HL-60/S4 treated with phorbol 12-myristate 13-acetate at 8.2 ng/mL for 4 days and 3 days (cell line): ENCODE data around the gene PKP3.

Source experiments
- in situ Hi-C: fragments of 300-500 bp; cut with MboI; formaldehyde crosslinking; loops from 2 replicates; pipeline ENCODE4 v1.15.0; 2022; ENCODE audit warnings: low sequenced_read_pairs

PKP3 gene

DNA sequence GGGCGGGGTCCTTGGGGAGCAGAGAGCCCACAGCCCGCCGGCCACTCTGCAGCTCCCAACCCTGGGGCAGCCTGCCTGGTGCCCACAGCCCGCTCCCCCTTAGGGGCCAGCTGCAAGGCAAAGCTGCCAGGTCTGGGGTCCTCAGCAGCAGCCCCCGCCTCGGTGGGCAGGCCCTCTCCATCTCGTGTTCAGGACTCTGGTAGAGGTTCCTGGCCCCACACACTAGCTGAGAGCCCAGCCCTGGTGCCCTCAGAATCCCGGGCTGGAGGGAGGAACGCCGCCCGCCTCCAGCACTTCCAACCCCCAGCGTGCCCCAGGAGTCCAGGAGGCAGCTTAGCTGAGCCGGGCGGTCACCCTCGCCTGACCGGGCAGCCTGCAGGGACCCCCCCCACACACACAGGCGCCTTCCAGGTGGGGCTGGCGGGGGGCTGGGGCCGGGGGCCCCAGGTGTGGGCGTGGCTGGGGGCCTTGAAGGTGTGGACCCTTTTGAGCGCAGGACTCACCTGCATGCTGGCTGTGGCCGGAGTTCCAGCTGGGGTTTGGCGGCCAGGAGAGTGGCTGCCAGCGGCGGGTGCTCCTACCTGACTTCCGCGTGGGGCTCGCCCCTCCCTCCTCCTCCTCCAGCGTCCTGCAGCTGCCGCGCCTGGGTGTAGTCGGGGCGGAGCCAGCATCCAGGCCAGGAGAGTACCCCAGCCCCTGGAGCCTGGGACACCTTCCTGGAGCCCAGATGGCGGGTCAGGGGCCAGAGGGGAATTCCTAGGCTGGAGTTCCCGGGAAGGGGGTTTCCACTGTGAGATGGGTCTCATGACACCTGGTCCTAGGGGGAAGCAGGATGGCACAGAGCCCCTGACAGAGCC lies 47.6 kb downstream of the PKP3 start, which contains the start of gene ANO9:
ANO9 (minus strand) TSS at position 594 of the 857 bp plus-strand sequence; CDS start at position 509, 85 bp downstream.
- in situ Hi-C loops: no loop called here

DNA sequence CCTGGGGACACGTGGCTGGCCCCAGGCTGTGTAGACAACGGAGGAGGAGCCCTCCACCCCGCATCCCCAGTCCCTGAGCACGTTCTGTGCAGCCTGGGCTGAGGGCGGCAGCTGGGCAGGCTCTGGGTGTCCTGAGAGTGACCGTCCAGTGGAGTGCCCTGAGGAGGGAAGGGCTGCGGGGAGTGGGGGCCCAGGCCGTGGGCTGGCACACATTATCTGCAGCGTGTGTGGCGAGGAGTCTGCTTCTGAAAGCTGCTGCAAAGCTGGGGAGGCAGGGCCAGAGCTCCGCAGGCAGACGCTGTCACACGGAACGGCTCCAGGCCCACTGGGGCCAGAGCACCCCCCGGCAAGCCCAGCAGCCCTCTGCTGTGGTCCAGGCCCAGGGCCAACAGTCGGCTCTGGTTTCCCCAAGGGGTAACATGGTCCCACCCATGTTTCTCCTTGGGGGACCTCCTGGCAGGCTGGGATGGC lies 48.6 kb downstream of the PKP3 start:
- in situ Hi-C loops: no loop called here

DNA sequence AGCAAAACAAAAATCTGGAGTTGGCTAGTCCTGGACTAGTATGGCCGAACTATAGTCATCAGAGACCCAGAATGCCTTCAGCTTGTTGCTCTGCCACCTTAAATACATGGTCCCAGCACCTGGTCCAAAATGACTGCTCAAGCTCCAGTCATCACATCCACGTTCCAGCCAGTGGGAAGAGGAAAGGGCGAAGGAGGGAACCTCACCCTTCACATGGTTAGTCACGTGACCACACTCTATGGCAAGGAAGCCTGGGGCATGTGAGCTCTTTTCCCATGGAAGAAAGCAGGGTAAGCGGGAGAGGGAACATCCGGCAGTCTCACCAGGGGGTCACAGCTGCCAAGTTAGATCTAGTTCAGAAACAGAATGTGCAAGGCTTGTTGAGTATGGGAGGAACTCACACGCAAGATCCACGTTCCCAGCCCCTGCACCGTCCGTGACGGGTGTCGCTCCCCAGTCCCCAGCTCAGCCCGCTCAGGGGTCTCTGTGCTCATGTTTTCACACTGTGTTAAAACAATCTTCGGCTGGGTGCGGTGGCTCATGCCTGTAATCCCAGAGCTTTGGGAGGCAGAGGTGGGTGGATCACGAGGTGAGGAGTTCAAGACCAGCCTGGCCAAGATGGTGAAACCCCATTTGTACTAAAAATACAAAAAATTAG lies 49.7 kb downstream of the PKP3 start:
- in situ Hi-C loops: no loop called here

DNA sequence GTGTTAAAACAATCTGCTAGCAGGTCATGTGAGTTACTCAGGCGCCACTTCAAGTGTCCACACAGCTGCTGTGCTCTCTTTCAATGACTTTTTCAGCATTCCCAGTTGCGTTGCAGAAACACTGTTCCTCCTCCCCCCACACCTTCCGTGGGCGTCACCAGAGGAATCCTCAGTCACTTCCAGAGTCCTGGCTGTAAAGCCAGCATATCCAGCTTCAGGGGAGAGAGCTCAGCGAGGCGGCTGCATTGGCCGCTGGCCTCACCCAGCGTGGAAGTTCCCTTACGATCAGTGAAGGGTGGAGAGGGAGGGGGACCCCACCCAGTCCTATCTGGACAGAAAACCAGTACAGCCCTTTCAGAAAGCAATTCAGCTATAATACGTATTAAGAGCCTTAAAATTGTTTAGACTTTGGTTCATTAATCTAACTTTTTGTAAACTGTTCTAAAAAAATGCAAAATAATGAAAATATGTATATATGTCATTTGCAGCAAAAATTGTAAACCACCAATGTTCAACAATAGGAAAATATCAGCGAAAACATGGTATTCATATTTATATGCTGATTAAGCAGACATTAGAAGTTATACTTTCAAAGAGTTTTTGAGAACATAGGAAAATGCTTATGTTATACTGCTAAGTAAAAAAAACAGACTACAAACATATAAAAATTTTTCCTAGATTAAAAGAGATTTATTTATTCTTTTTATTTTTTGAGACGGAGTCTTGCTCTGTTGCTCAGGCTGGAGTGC lies 50.6 kb downstream of the PKP3 start:
- in situ Hi-C loops: no loop called here

DNA sequence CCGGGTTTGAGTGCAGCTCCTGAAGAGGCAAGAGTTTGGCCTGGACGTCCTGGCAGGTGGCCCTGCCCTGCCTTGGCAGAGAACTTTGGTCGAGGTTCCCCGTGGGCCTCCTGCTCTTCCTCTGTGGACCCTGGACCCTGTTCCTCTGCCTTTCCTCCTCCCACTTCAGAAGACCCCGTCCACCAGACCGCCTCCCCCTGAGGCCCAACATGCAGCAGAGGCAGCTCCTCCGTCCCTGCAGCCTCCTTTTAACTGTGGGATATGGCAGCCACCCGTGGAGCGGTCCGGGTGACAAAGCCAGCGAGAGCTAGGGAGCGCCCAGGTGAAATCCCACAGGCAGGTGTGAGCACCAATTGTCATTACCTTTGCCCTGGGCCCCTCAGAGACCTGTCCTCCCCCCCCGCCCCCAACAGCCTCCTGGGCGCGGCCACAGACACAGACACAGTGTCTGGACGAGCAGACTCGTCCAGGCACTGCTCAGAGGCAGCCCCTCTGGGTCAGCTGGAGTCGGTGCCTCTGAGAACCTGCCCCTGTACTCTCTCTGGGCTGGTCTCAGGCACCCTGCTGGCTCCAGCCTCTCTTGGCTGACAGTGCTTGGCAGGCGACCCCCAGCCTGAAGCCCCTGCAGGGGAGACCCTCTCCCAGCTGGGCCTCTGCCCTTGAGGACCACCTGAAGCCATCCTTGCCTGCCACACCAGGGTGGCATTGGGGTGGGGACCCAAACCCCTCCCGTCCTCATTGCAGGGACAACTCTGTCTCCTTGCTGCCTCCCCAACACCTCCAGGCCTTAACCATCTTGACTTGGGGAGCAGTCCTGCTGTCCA lies 52.0 kb downstream of the PKP3 start:
- in situ Hi-C loops: no loop called here

DNA sequence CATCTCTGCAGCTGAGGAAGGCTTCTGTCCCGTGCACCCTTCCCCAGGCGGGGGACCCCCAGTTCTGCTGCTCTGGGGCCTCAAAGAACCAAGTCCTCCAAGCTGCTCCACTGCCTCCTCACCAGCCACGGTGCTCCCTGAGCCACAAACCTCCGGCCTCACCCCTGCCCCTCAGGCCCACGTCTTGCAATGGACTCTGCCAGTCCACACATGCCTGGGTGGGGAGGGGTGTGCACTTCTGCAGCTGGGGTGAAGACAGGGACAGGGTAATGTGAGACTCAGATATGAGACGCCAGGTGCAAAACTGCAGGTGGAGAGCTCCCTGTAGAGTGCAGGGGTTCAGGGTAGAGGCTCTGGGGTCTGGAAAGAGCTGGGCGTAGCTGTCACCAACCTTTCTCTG lies 52.9 kb downstream of the PKP3 start:
- in situ Hi-C loops: no loop called here

DNA sequence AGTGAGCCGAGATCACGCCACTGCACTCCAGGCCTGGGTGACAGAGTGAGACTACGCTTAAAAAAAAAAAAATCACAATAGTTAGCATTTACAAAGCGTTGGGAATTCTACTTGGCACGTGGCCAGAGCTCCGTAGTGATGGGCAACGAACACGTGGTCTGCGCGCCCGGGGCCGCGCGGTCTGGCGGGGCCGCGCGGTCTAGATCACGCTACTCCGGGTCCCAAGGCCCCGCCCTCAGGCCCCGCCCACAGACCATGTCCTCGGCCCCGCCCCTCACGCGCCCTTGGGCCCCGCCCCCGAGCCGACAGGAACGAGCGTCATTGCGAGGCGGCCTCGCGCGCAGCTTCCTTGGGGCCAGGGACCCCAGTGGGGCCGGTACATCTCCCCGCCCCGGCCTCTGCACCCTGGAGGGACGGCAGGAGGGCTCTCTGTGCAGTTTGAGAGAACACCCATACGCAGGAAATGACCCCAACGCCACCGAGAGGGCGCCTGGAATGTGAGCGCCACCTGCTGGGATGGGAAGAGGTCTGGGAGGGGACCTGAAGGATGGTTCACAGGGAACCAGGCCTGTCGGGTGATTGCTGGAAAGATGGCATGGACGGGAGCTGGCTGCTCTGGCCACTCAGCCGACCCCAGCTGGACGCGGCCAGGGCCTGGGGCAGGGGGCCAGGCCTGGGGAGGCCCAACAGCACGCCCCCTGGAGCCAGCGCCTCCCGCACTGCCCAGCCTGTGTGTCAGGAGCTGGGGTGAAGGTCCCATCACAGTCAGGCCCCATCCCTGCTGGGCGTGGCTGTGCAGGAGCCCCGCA lies 54.1 kb downstream of the PKP3 start:
- in situ Hi-C loops: no loop called here

DNA sequence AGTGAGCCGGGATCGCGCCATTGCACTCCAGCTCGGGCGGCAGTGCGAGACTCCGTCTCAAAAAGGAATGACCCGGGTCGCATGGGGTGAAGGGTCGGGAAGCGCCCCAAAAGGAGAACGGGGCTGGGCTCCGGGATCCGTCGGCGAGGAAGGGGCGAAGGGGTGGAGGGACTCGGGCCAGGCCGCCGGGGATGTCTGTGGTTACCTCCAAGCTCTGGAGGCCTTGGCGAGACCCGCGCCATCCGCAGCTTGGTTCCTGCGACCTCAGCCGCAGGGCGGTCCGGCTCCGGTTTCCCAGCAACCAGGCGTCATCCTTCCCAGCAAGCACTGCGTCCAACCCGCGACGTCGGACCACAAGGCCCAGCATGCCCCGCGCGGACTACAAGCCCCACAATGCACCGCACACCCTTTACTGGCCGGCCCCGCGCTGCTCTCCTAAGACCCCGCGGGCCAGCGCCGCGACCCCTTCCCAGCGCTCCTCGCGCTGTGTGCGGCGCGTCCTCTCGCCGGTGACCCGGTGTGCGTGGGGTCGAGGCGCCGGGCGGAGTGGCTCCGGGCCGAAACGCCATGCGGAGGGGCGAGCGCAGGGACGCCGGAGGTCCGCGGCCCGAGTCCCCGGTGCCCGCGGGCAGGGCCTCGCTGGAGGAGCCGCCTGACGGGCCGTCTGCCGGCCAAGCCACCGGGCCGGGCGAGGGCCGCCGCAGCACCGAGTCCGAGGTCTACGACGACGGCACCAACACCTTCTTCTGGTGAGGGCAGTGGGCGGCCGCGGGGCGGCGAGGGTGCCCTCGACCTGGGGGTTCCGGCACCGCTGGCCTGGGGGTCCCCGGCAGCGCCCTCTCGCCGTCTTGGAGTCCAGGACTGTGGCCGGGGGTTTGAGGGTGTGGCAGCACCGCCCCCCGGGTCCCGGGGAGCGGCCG lies 56.1 kb downstream of the PKP3 start, which contains the start of gene PTDSS2:
PTDSS2 (plus strand) TSS at position 391 of the 920 bp plus-strand sequence; CDS start at position 568, 177 bp downstream.
- in situ Hi-C loops: no loop called here

DNA sequence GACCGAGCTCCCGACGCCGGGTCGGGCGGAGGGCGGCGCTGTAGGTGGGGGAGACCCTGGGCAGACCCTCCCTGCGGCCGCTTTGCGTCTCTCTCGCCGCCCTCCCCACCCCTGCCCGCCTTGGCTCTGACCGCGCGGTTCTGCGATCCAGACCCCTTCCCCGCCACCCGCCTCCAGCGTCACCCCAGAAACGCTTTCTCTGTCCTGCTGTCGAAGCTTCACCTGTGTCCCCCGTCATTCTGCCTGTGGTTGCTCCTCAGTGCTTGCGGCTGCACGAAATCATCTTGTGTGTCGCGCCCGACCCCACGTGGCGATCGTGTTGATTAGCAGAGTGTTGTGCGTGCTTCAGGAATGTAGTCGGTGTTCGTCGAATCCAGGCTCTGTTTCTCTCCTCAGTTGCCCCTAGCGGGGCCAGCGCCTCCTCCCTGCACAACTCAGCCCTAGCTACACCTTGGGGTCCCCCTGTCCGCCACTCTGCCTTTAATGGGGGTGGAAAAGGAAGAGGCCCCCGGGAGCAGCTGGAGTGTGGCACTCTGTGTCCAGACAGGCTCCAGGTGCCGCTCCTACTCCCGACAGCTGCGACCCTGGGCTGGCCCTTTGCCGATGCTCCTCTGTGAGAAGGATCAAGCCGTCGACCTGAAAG lies 56.9 kb downstream of the PKP3 start:
- in situ Hi-C loops: no loop called here

DNA sequence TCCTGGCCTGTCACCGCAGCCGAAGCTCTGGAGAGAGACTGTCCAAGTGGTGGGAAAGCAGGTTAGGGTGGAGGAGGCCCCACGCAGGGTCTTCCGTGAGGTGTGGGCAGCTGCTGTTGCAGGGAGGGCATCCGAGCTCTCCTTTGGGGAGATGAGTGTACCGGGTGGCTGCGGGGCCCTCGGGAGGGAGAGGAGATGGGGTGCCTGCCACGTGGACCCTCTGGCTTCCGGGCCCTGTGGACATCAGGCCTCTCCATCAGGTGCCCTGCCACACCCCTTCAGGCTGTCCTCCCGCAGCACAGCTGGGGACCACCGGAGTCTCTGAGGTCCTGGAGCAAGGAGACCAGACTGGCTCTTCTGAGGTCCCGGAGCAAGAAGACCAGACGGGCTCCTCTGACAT lies 57.7 kb downstream of the PKP3 start:
- in situ Hi-C loops: no loop called here

DNA sequence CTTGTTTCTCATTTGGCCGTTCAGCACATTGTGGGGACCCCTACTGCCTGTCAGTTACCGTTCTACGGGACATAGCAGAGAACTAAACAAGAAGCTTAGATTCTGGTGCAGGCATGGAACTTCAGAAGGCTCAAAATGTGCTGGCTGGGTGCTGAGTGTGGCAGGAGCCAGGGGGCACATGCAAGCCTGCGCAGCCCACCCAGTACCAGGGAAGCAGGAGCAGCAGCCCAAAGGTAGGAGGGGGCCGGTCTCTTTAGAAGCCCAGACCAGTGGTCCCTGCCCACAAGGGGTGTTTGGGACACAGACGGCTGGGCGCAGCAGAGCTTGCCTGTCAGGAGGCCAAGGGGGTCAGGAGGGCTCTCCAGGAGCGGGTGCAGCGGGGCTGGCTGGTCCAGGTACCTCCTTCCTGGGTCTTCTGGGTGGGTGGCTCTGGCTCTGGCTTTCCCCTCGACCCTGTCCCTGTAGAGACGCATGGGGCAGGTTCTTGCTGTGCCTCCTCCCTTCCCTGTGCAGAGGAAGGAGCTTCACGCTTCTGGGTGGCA lies 58.3 kb downstream of the PKP3 start:
- in situ Hi-C loops: no loop called here

DNA sequence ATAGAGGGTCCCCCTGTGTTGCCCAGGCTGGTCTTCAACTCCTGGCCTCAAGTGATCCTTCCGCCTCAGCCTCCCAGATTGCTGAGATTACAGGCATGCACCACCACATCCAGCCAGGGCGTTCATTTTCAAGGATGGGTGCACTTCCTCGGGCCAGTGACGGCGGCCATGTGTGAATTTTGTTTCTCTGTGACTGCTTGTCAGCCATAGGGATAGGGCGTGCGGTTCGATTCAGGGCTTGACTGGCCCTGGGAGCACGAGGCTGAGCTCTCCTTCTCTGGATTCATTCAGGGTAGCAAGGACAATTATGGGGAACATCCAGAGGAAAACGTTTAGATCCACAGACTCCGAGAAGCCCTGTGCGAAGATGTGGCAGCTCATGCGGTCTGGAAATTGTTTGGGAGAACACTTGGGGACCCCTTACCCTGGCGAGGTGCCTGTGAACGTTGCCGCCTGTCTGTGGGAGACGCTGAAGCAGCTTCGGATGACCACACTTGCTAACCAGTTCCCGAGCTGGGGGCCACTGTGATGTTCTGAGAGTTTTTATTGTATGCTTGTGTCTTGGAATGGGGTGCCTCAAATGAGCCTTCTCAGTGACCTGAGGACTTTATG lies 59.0 kb downstream of the PKP3 start:
- in situ Hi-C loops: no loop called here

DNA sequence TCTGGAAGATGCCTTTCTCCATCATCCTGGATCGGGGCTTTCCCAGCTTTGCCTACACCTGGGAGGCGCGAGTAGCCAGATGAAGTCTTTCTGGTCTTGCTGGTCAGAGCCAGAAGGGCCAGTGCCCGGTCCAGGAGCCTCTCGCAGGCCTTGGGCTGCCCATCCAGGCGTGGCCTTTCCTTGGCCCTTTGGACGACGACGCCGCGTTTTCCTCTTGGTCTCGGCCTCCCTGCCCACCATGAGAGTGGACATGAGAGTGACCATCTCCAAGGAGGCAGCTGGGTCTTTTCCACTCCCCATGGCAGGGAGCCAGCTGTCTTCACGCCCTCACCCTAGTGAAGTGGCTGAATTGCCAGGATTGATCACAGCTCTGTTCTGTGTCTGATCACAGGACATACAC lies 59.6 kb downstream of the PKP3 start:
- in situ Hi-C loops: no loop called here

DNA sequence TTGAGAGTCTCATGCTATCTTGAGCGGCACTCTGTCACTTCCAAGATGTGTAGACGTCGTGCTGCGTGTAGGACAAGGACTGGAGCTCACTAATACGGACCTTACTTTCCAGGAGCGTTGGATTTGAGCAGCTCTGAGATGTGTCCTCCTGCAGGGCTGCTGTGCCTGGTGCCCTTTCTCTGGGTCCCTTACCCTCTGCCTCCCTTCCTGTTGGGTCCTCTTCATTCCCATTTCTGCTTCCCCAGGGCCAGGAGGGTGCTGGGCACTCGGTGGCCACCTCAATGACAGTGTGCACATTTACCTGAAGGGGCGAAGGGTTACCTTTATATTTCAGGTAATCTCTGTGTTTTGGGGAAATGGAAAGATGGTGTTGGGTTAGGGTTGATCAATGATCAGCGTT lies 60.0 kb downstream of the PKP3 start:
- in situ Hi-C loops: no loop called here
